Activated B cell treated with CpG ODN at 0.5 μM for 24 hours (primary cell): ENCODE measurements around the gene ALDH3B1. TPM values are rescaled to one million over a fixed set of nuclear protein-coding genes. Genes with fewer than 3 reads are reported as not detected.
"Not testable (repeated sequence)": the region's sequence is repeated elsewhere in the genome, so short reads cannot be mapped to it uniquely, and the experiment has no call there.

ENCODE experiments used
- ATAC-seq: fragments of 200-7000 bp; cut with Tn5 transposase; one replicate; pipeline ENCODE4 v1.10.0; 2021; ENCODE audit warnings: low read depth, mild to moderate bottlenecking, moderate library complexity
- CTCF ChIA-PET: fragments of 350-600 bp; sonication (Branson Sonifier 250); formaldehyde crosslinking; loops from one replicate; lab custom pipeline; 2021; ENCODE audit warnings: antibody characterized with exemption; lab: Charles Lee
- POLR2A ChIA-PET: fragments of 350-600 bp; sonication (Branson Sonifier 250); formaldehyde crosslinking; loops from one replicate; lab custom pipeline; 2021; ENCODE audit warnings: antibody characterized with exemption; lab: Charles Lee
- DNase-seq: peaks from one replicate; pipeline ENCODE4 v3.0.0; 2022
- H3K27ac Mint-ChIP-seq: one replicate; pipeline ENCODE4 v1.8.0; 2020; ENCODE audit warnings: mixed read lengths
- H3K27me3 Mint-ChIP-seq: one replicate; pipeline ENCODE4 v1.8.0; 2021; ENCODE audit warnings: mixed read lengths
- H3K36me3 Mint-ChIP-seq: one replicate; pipeline ENCODE4 v1.8.0; 2021; ENCODE audit warnings: low read depth, mixed read lengths
- H3K4me1 Mint-ChIP-seq: one replicate; pipeline ENCODE4 v1.8.0; 2021; ENCODE audit warnings: mixed read lengths
- H3K4me3 Mint-ChIP-seq: one replicate; pipeline ENCODE4 v1.8.0; 2020; ENCODE audit warnings: mild to moderate bottlenecking, mixed read lengths
- H3K9me3 Mint-ChIP-seq: one replicate; pipeline ENCODE4 v1.8.0; 2020; ENCODE audit warnings: mixed read lengths
- CTCF ChIP-seq: fragments of 200-600 bp; IDR thresholded peaks from one replicate; pipeline ENCODE4 v1.8.0; 2022; ENCODE audit warnings: antibody characterized with exemption, mild to moderate bottlenecking
- intact Hi-C: fragments of 100-400 bp; cut with micrococcal nuclease; formaldehyde crosslinking; loops from one replicate; pipeline ENCODE4 v1.15.1; 2024
- total RNA-seq: library from RNA; stranded (reverse); gene quantifications from 2 replicates; pipeline ENCODE4 v1.2.3, GENCODE V29; 2022

ALDH3B1 gene
- total RNA-seq, 1 donor from 2014 or later: 0.53 TPM

GRCh38 chr11:67983951-67984350 lies 26.2 kb upstream of the ALDH3B1 start:
- no peak for ATAC-seq
- TF ChIP-seq CTCF: no peak
- Mint-ChIP-seq H3K4me3 (no peak overlapping the region), H3K36me3 (no peaks in the 10 kb centered on the region), H3K4me1 (no peaks in the 10 kb centered on the region), H3K27me3 (peaks cover 3% of the 10 kb centered on the region), H3K9me3 (no peaks in the 10 kb centered on the region), H3K27ac (no peak overlapping the region)
- peak; percentile 1 for DNase-seq
- intact Hi-C loops: no loop called here
- CTCF ChIA-PET: no interaction called here
- POLR2A ChIA-PET: no interaction called here

DNA sequence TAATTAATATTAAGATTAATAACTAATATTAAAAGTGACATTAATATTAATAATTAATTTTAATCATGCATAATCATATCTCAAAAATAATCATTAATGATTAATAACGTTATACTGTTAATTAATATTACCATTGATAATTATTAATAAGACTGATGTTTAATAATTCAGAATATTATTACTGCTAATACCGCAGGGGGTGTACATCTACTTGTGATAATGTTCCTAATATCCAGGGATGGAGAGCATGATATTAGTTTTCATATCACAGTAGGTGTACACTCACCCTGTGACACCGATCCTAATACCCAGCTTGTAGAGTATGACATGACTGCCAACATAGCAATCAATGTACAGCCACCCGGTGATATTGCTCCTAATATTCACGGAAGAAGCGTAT lies 24.8 kb upstream of the ALDH3B1 start:
- H3K36me3 Mint-ChIP-seq, DNase-seq, CTCF ChIA-PET, H3K27me3 Mint-ChIP-seq, ATAC-seq, H3K4me3 Mint-ChIP-seq, H3K4me1 Mint-ChIP-seq, H3K27ac Mint-ChIP-seq, H3K9me3 Mint-ChIP-seq, intact Hi-C loops, POLR2A ChIA-PET: not testable (repeated sequence)

- peak; percentile 21 for DNase-seq
- H3K27me3 Mint-ChIP-seq, POLR2A ChIA-PET, H3K9me3 Mint-ChIP-seq, H3K27ac Mint-ChIP-seq, H3K4me3 Mint-ChIP-seq, CTCF ChIA-PET: not testable (repeated sequence)
- ATAC-seq: peak; percentile 77
- peaks cover 18% of the 10 kb centered on the region for H3K4me1 Mint-ChIP-seq
- intact Hi-C loops: loop anchor here (5.0 kb wide), 1 partner anchor 143 kb away; no protein-coding TSS in a partner anchor
- peaks cover 21% of the 10 kb centered on the region for H3K36me3 Mint-ChIP-seq
These were observed 19.4 kb upstream of the ALDH3B1 start for GRCh38 chr11:67990546-67991346.

- CTCF ChIA-PET, POLR2A ChIA-PET, H3K27me3 Mint-ChIP-seq, H3K27ac Mint-ChIP-seq, H3K4me3 Mint-ChIP-seq, ATAC-seq, H3K9me3 Mint-ChIP-seq: not testable (repeated sequence)
- Mint-ChIP-seq H3K36me3 (peaks cover 24% of the 10 kb centered on the region), H3K4me1 (peaks cover 23% of the 10 kb centered on the region)
- intact Hi-C loops: loop anchor here (5.0 kb wide), 1 partner anchor 144 kb away; no protein-coding TSS in a partner anchor
- DNase-seq: peak; percentile 15
These were observed 18.6 kb upstream of the ALDH3B1 start for GRCh38 chr11:67991347-67992121.

DNA sequence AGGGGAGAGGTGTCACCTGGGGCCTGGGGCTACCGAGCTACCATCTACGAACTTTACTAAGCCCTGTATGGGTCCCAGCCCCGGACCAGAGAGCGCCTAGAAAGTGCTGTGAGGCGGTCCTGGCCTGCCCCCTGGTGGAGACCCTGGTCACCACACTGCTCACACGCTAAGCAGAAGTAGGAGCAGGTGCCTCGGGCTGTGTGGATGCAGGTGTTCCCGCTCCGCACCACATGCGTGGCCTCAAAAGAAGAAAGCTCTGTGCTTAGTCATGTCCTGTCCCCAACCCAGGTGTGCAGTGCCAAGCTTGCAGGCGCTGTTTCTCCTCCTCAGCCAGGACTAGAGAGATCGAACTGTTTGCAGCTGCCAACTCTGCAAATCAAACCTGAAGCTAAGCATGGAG lies 16.3 kb upstream of the ALDH3B1 start:
- peaks cover 47% of the 10 kb centered on the region for H3K36me3 Mint-ChIP-seq
- peaks cover 45% of the 10 kb centered on the region for H3K4me1 Mint-ChIP-seq
- ChIA-PET CTCF (interaction anchor here (0.6 to 1.8 kb wide), 4 partner anchors 9 to 306 kb away, joined by 3 to 6 read pairs (median 4); partner anchors contain the start of gene ALDH3B1), POLR2A (interaction anchor here (0.7 to 1.8 kb wide), 2 partner anchors 9 to 467 kb away, joined by 3 to 12 read pairs; partner anchors contain the start of gene PPP6R3)
- ATAC-seq (peak; percentile 19), DNase-seq (peak; percentile 55)
- H3K9me3 Mint-ChIP-seq, H3K27me3 Mint-ChIP-seq: not testable (repeated sequence)
- intact Hi-C loops: loop anchor here (2.0 to 5.0 kb wide), 2 partner anchors 15 to 147 kb away; no protein-coding TSS in a partner anchor
- peak overlapping the region; percentile 57 for H3K4me3 Mint-ChIP-seq
- peak overlapping the region; percentile 79 for H3K27ac Mint-ChIP-seq

- H3K9me3 Mint-ChIP-seq, DNase-seq, H3K27me3 Mint-ChIP-seq, ATAC-seq: not testable (repeated sequence)
- H3K4me1 Mint-ChIP-seq: peaks cover 50% of the 10 kb centered on the region
- POLR2A ChIA-PET: interaction anchor here (0.7 to 1.8 kb wide), 2 partner anchors 8 to 466 kb away, joined by 3 to 12 read pairs; partner anchors contain the start of gene PPP6R3
- CTCF ChIA-PET: interaction anchor here (0.6 to 1.8 kb wide), 4 partner anchors 8 to 305 kb away, joined by 3 to 6 read pairs (median 4); partner anchors contain the start of gene ALDH3B1
- H3K4me3 Mint-ChIP-seq: peak overlapping the region; percentile 57
- H3K27ac Mint-ChIP-seq: peak overlapping the region; percentile 79
- peaks cover 51% of the 10 kb centered on the region for H3K36me3 Mint-ChIP-seq
- intact Hi-C loops: loop anchor here (2.0 to 5.0 kb wide), 2 partner anchors 14 to 147 kb away; no protein-coding TSS in a partner anchor
These were observed 15.7 kb upstream of the ALDH3B1 start for GRCh38 chr11:67994387-67994786.

DNA sequence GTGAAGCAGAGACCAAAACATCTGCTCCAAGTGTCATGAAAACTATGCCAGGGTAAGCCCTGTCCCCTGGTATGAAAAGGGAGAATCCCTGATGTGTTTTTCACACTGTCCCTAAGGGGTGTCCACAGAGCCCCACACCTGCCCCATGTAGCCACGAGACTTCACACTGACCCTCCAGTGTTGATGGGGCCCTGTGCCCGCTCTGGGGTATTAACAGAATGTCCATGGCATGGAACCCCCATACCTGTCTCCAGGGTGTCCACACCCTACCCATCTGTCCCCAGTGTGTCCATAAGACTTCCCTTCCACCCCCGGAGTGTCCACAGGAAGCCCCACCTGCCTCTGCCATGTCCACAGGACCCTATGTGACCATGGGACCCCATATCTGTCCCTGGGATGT lies 15.0 kb upstream of the ALDH3B1 start:
- H3K27me3 Mint-ChIP-seq, H3K4me3 Mint-ChIP-seq, H3K9me3 Mint-ChIP-seq, DNase-seq, CTCF ChIA-PET, ATAC-seq: not testable (repeated sequence)
- intact Hi-C loops: loop anchor here (2.0 kb wide), 1 partner anchor 14 kb away; no protein-coding TSS in a partner anchor
- H3K36me3 Mint-ChIP-seq: peaks cover 53% of the 10 kb centered on the region
- peaks cover 58% of the 10 kb centered on the region for H3K4me1 Mint-ChIP-seq
- POLR2A ChIA-PET: interaction anchor here (1.8 kb wide), 1 partner anchor 7 kb away, joined by 12 read pairs; no protein-coding TSS in a partner anchor
- H3K27ac Mint-ChIP-seq: peak overlapping the region; percentile 63

GRCh38 chr11:67995579-67995978 lies 14.5 kb upstream of the ALDH3B1 start:
- H3K4me3 Mint-ChIP-seq, H3K27me3 Mint-ChIP-seq, H3K27ac Mint-ChIP-seq, POLR2A ChIA-PET, ATAC-seq, DNase-seq, CTCF ChIA-PET, H3K9me3 Mint-ChIP-seq: not testable (repeated sequence)
- intact Hi-C loops: loop anchor here (2.0 kb wide), 1 partner anchor 13 kb away; no protein-coding TSS in a partner anchor
- Mint-ChIP-seq H3K4me1 (peaks cover 62% of the 10 kb centered on the region), H3K36me3 (peaks cover 55% of the 10 kb centered on the region)
